K562 (cell line): ENCODE data around the gene BRINP2. TPM values are rescaled to one million over a fixed set of nuclear protein-coding genes. Genes with fewer than 3 reads are reported as not detected.

Experiments used
- ATAC-seq: fragments of 200-7000 bp; cut with Tn5 transposase; 3 replicates; pipeline ENCODE4 v1.9.1; 2020; ENCODE audit warnings: moderate library complexity
- BruUV-seq: library from RNA; stranded (reverse); fragments of 400-500 nt; replicated peaks from 2 replicates; lab custom pipeline; 2021; lab: Mats Ljungman, UMichigan
- CTCF ChIA-PET: fragments of 300-600 bp; formaldehyde crosslinking; extraction: SDS; loops from one replicate; lab custom pipeline; 2021; ENCODE audit warnings: low intra/inter-chr PET ratio; lab: Yijun Ruan, JAX
- POLR2A ChIA-PET: fragments of 300-600, 350-650 bp; sonication (Branson Sonifier 250); formaldehyde crosslinking; extraction: SDS; loops from one replicate; lab custom pipeline; 2021; ENCODE audit warnings: antibody characterized with exemption, inconsistent platforms; lab: Yijun Ruan, JAX
- DNase-seq, 4 experiments: peaks; one replicate each; pipeline versions ENCODE4 v3.0.0 to v3.0.0-alpha.2; 2011 to 2018; ENCODE audit warnings: low spot score in 3 of 4, mixed read lengths in 3 of 4; ENCODE audit errors: extremely low read depth in 1 of 4
- FAIRE-seq: peaks from 2 replicates; lab custom pipeline; 2011; peaks lifted over from hg19 to GRCh38; lab: Jason Lieb, UNC
- H2AFZ ChIP-seq: 2 replicates; pipeline ENCODE4 v1.6.0; 2011; ENCODE audit warnings: low read depth, low read length, control low read depth, inconsistent platforms
- H3K27ac ChIP-seq: fragments of 200-600 bp; 3 replicates; pipeline ENCODE4 v1.8.0; 2011; ENCODE audit warnings: low read depth, mild to moderate bottlenecking, control low read depth, inconsistent platforms, low read length, moderate library complexity, mixed read lengths; ENCODE audit errors: extremely low read depth
- H3K27me3 ChIP-seq, 2 experiments: fragments of 300-600 bp in 1 of 2; 2 replicates in 1 of 2; 3 replicates in 1 of 2; pipeline versions ENCODE4 v1.6.0 to v1.8.0; 2011; ENCODE audit warnings: inconsistent platforms in 2 of 2, low read length in 2 of 2, mild to moderate bottlenecking in 1 of 2, mixed read lengths in 1 of 2, moderate library complexity in 1 of 2; ENCODE audit not compliant: control insufficient read depth in 2 of 2, insufficient read depth in 2 of 2
- H3K36me3 ChIP-seq: fragments of 300-600 bp; 3 replicates; pipeline ENCODE4 v1.8.0; 2011; ENCODE audit warnings: mild to moderate bottlenecking, low read length, inconsistent platforms; ENCODE audit not compliant: control insufficient read depth, insufficient read depth
- H3K4me1 ChIP-seq, 2 experiments: fragments of 200-600 bp in 1 of 2; replicated peaks in 1 of 2; 2 replicates in 1 of 2; 3 replicates in 1 of 2; pipeline versions ENCODE4 v1.5.1 to v1.8.0; 2011; ENCODE audit warnings: inconsistent platforms in 2 of 2, low read length in 2 of 2, mild to moderate bottlenecking in 1 of 2, mixed read lengths in 1 of 2, moderate library complexity in 1 of 2; ENCODE audit not compliant: control insufficient read depth in 2 of 2, insufficient read depth in 2 of 2
- H3K4me2 ChIP-seq: 2 replicates; pipeline ENCODE4 v1.6.1; 2011; ENCODE audit warnings: low read length, control low read depth, inconsistent platforms, mixed read lengths; ENCODE audit not compliant: insufficient read depth
- H3K4me3 ChIP-seq: fragments of 200-600 bp; sonication (generic), shearing (Covaris generic); 2 replicates; pipeline ENCODE4 v1.5.1; 2016; ENCODE audit warnings: control low read depth, inconsistent platforms
- H3K79me2 ChIP-seq: fragments of 200-600 bp; 3 replicates; pipeline ENCODE4 v1.8.0; 2011; ENCODE audit warnings: low read length, inconsistent platforms; ENCODE audit not compliant: control insufficient read depth, insufficient read depth
- H3K9ac ChIP-seq, 2 experiments: 2 replicates each; pipeline versions ENCODE4 v1.6.0 to v1.6.1; 2011; ENCODE audit warnings: low read depth in 2 of 2, low read length in 2 of 2, control low read depth in 1 of 2, inconsistent platforms in 1 of 2, mild to moderate bottlenecking in 1 of 2, mixed read lengths in 1 of 2; ENCODE audit not compliant: insufficient read depth in 1 of 2
- H3K9me1 ChIP-seq: one replicate; pipeline ENCODE4 v1.6.0; 2011; ENCODE audit warnings: inconsistent platforms, mild to moderate bottlenecking, low read length, moderate library complexity; ENCODE audit not compliant: control insufficient read depth, insufficient read depth
- H3K9me3 ChIP-seq: replicated peaks from 2 replicates; pipeline ENCODE4 v1.5.1; 2011; ENCODE audit warnings: low read depth, low read length, inconsistent platforms; ENCODE audit not compliant: control insufficient read depth, insufficient read depth
- H4K20me1 ChIP-seq: replicated peaks from 2 replicates; pipeline ENCODE4 v1.6.1; 2011; ENCODE audit warnings: low read length, inconsistent platforms, mixed read lengths; ENCODE audit not compliant: control insufficient read depth, insufficient read depth
- ARHGAP35 ChIP-seq: fragments of 450-650 bp; IDR thresholded peaks from 2 replicates; pipeline ENCODE4 v1.6.1; 2018; ENCODE audit not compliant: partially characterized antibody
- DPF2 ChIP-seq: fragments of 450-650 bp; IDR thresholded peaks from 2 replicates; pipeline ENCODE4 v1.6.1; 2016
- GTF2E2 ChIP-seq: fragments of 200-800 bp; sonication (Bioruptor generic); IDR thresholded peaks from 2 replicates; pipeline ENCODE4 v1.6.1; 2016; ENCODE audit warnings: missing genetic modification characterization, missing compliant biosample characterization
- HBP1 ChIP-seq: fragments of 450-650 bp; formaldehyde crosslinking; IDR thresholded peaks from 2 replicates; pipeline ENCODE4 v1.4.0; 2022; ENCODE audit warnings: missing genetic modification characterization
- HMG20B ChIP-seq: fragments of 250-450 bp; sonication (Bioruptor Pico); IDR thresholded peaks from 2 replicates; pipeline ENCODE4 v1.5.0; 2021; ENCODE audit warnings: mild to moderate bottlenecking
- HOXB6 ChIP-seq: fragments of 250-450 bp; sonication (Bioruptor Pico); IDR thresholded peaks from 2 replicates; pipeline ENCODE4 v1.5.1; 2022; ENCODE audit warnings: mild to moderate bottlenecking, borderline replicate concordance
- IRF1 ChIP-seq: sonication (generic); formaldehyde crosslinking; IDR thresholded peaks from 2 replicates; pipeline ENCODE4 v1.8.0; 2022; ENCODE audit warnings: missing genetic modification reagents, mild to moderate bottlenecking, borderline replicate concordance
- KAT2B ChIP-seq: IDR thresholded peaks from one replicate; pipeline ENCODE4 v1.6.1; 2012; ENCODE audit warnings: low read depth, mild to moderate bottlenecking, control low read depth, inconsistent platforms, low read length, moderate library complexity
- MAX ChIP-seq: sonication (generic); formaldehyde crosslinking; IDR thresholded peaks from 2 replicates; pipeline ENCODE4 v1.9.0; 2022; ENCODE audit warnings: mild to moderate bottlenecking, missing genetic modification reagents
- MXD1 ChIP-seq: fragments of 250-450 bp; sonication (Bioruptor Pico); IDR thresholded peaks from 2 replicates; pipeline ENCODE4 v1.8.0; 2021; ENCODE audit warnings: borderline replicate concordance, mild to moderate bottlenecking, moderate library complexity; ENCODE audit not compliant: poor library complexity, severe bottlenecking
- NEUROD1 ChIP-seq: fragments of 150-350 bp; IDR thresholded peaks from 2 replicates; pipeline ENCODE4 v1.6.1; 2014; ENCODE audit warnings: borderline replicate concordance, low read length, low read depth; ENCODE audit not compliant: partially characterized antibody
- RHOXF2B ChIP-seq: fragments of 250-450 bp; sonication (Bioruptor Pico); conservative IDR thresholded peaks from 2 replicates; pipeline ENCODE4 v1.5.1; 2021
- SIRT6 ChIP-seq: IDR thresholded peaks from one replicate; pipeline ENCODE4 v1.6.1; 2012; ENCODE audit warnings: low read depth, mild to moderate bottlenecking, control low read depth, inconsistent platforms, low read length, moderate library complexity
- SMAD2 ChIP-seq: fragments of 150-350 bp; IDR thresholded peaks from 2 replicates; pipeline ENCODE4 v1.6.1; 2014; ENCODE audit warnings: low read depth, mild to moderate bottlenecking, low read length
- SPI1 ChIP-seq: IDR thresholded peaks from 2 replicates; pipeline ENCODE4 v1.6.1; 2011; ENCODE audit warnings: low read depth, low read length, control low read depth, borderline replicate concordance
- THAP12 ChIP-seq: fragments of 250-450 bp; sonication (Bioruptor Pico); IDR thresholded peaks from 2 replicates; pipeline ENCODE4 v1.9.0; 2021; ENCODE audit warnings: mild to moderate bottlenecking, inconsistent platforms
- ZFP36 ChIP-seq: fragments of 150-350 bp; IDR thresholded peaks from 2 replicates; pipeline ENCODE4 v1.6.1; 2018; ENCODE audit warnings: low read length, low read depth; ENCODE audit not compliant: partially characterized antibody
- ZNF239 ChIP-seq: fragments of 250-450 bp; sonication (Bioruptor Pico); IDR thresholded peaks from 2 replicates; pipeline ENCODE4 v1.4.0; 2020; ENCODE audit warnings: mild to moderate bottlenecking
- WGBS: fragments of 100-300 bp; shearing (Covaris generic); methylation state at CpG from one replicate; pipeline ENCODE4 v1.1.6; 2016; ENCODE audit warnings: low coverage, mixed read lengths; ENCODE audit not compliant: insufficient coverage; ENCODE audit errors: missing lambda C conversion rate; 5-methylcytosine and 5-hydroxymethylcytosine counted together
- in situ Hi-C: fragments of 300-500 bp; cut with MboI; formaldehyde crosslinking; loops from 4 replicates; pipeline ENCODE4 v1.15.0; 2018; ENCODE audit warnings: inconsistent platforms, mixed read lengths
- intact Hi-C: fragments of 100-400 bp; cut with micrococcal nuclease; formaldehyde crosslinking; loops from 2 replicates; pipeline ENCODE4 v1.14.2; 2022
- polyA plus RNA-seq, 8 experiments: library from polyadenylated mRNA; depleted of rRNA in 4 of 8; stranded (reverse) in 5 of 8; unstranded in 3 of 8; fragments of >200 nt; fragmentation: Nextera tagmentation in 2 of 8; fragmentation: Illumina TruSeq in 1 of 8; extraction: Ambion mirVana in 2 of 8; extraction: Trizol in 1 of 8; gene quantifications; 2 replicates each; pipeline versions ENCODE4 v1.2.1 to v1.2.3, GENCODE V29; 2011 to 2014; ENCODE audit warnings: inconsistent platforms in 1 of 8, missing spikeins in 1 of 8
- total RNA-seq, 7 experiments: library from RNA; depleted of rRNA in 6 of 7; stranded (reverse); fragments of >200 nt in 6 of 7; fragmentation: Illumina TruSeq in 2 of 7; extraction: Trizol in 2 of 7; gene quantifications; 2 replicates each; pipeline versions ENCODE4 v1.2.1 to v1.2.3, GENCODE V29; 2011 to 2021; ENCODE audit warnings: low replicate concordance in 1 of 7

The BRINP2 gene
- total and polyA plus RNA-seq, 9 of the 15 experiments (the other 6 are each of a cell fraction or from before 2014, with no cell fraction given) = not detected

GRCh38 chr1:177126267-177126666, 44.5 kb upstream of the BRINP2 start:
- no peak for ATAC-seq
- Histone ChIP-seq H3K4me3 (no peak overlapping the region), H3K9ac (no peak overlapping the region), H3K4me2 (no peak overlapping the region), H2AFZ (no peak overlapping the region), H3K4me1 (no peaks in the 10 kb centered on the region), H3K27ac (no peak overlapping the region), H3K9me3 (no peaks in the 10 kb centered on the region), H3K36me3 (no peaks in the 10 kb centered on the region), H3K79me2 (no peaks in the 10 kb centered on the region), H4K20me1 (no peaks in the 10 kb centered on the region), H3K9me1 (no peaks in the 10 kb centered on the region), H3K27me3 (no peaks in the 10 kb centered on the region)
- POLR2A ChIA-PET = interaction anchor here (0.6 kb wide), 1 partner anchor 18 kb away, joined by 3 read pairs; no protein-coding TSS in a partner anchor
- no TSS peak for BruUV-seq
- in situ Hi-C loops = no loop called here
- FAIRE-seq = no peak
- CTCF ChIA-PET = no interaction called here
- intact Hi-C loops = no loop called here
- DNase-seq = no peak
- 0% methylated on average over 3 of the region's 3 CpGs for whole genome bisulfite sequencing
- TF ChIP-seq SIRT6 (no peak), ARHGAP35 (no peak), SPI1 (no peak), NEUROD1 (no peak), ZNF239 (CRISPR knock-in tag) (no peak), KAT2B (no peak), HBP1 (CRISPR knock-in tag) (no peak), GTF2E2 (tag) (no peak), THAP12 (no peak), IRF1 (CRISPR knock-in tag) (no peak), SMAD2 (no peak), HMG20B (CRISPR knock-in tag) (no peak), RHOXF2B (CRISPR knock-in tag) (no peak), ZFP36 (no peak), HOXB6 (CRISPR knock-in tag) (no peak), MAX (CRISPR knock-in tag) (no peak), MXD1 (CRISPR knock-in tag) (no peak), DPF2 (no peak)
